GM23338 (cell line): ENCODE measurements around the gene P2RY12.

ENCODE experiments used
- CREB1 ChIP-seq: fragments of 250-450 bp; sonication (Bioruptor Pico); IDR thresholded peaks from 2 replicates; pipeline ENCODE4 v1.5.0; 2020; ENCODE audit warnings: low read depth, mild to moderate bottlenecking, moderate library complexity
- CTCF ChIP-seq, 2 experiments: fragments of 200-600 bp in 1 of 2; sonication (generic) in 1 of 2; conservative IDR thresholded peaks; 2 replicates each; pipeline versions ENCODE4 v1.5.1 to v1.6.1; 2016 to 2017; ENCODE audit warnings: antibody characterized with exemption in 2 of 2, low read depth in 2 of 2, mild to moderate bottlenecking in 2 of 2, moderate library complexity in 1 of 2
- EZH2 ChIP-seq: fragments of 200-600 bp; sonication (generic); IDR thresholded peaks from one replicate; pipeline ENCODE4 v1.8.0; 2017; ENCODE audit warnings: antibody characterized with exemption, mild to moderate bottlenecking, low read depth; ENCODE audit not compliant: unreplicated experiment
- EZH2phosphoT487 ChIP-seq: fragments of 200-600 bp; sonication (generic); IDR thresholded peaks from one replicate; pipeline ENCODE4 v1.8.1; 2018; ENCODE audit warnings: antibody characterized with exemption; ENCODE audit not compliant: unreplicated experiment
- JUNB ChIP-seq: IDR thresholded peaks from one replicate; pipeline ENCODE4 v1.6.1; 2016; ENCODE audit warnings: antibody characterized with exemption; ENCODE audit not compliant: unreplicated experiment
- POLR2AphosphoS5 ChIP-seq: IDR thresholded peaks from 2 replicates; pipeline ENCODE4 v1.6.1; 2016; ENCODE audit warnings: antibody characterized with exemption, low read depth
- REST ChIP-seq: IDR thresholded peaks from one replicate; pipeline ENCODE4 v1.6.1; 2018; ENCODE audit warnings: antibody characterized with exemption; ENCODE audit not compliant: unreplicated experiment
- ZNF462 ChIP-seq: fragments of 250-450 bp; sonication (Bioruptor Pico); IDR thresholded peaks from 2 replicates; pipeline ENCODE4 v1.5.0; 2020; ENCODE audit warnings: mild to moderate bottlenecking, moderate library complexity

GRCh38 chr3:151387432-151387831, 2.9 kb upstream of the P2RY12 start:
- TF ChIP-seq EZH2: no peak
- TF ChIP-seq REST: no peak
- TF ChIP-seq CTCF (conservative IDR thresholded peaks at IDR 0.05; ENCODE audit: low read depth in 2 of 2): no peak
- no peak for TF ChIP-seq CREB1 (CRISPR knock-in tag)
- no peak for TF ChIP-seq EZH2phosphoT487
- TF ChIP-seq POLR2AphosphoS5: no peak
- TF ChIP-seq ZNF462 (CRISPR knock-in tag): no peak
- TF ChIP-seq JUNB: no peak
